Neural cell (in vitro differentiated cells): ENCODE results near the gene ZNF554.

Experiments used
- CTCF ChIP-seq: fragments of 450-650 bp; IDR thresholded peaks from 2 replicates; pipeline ENCODE4 v1.5.1; 2014; ENCODE audit warnings: antibody characterized with exemption, mild to moderate bottlenecking, moderate library complexity; ENCODE audit not compliant: poor library complexity, severe bottlenecking
- EP300 ChIP-seq: fragments of 450-650 bp; conservative IDR thresholded peaks from 2 replicates; pipeline ENCODE4 v1.6.1; 2014; ENCODE audit warnings: antibody characterized with exemption, mild to moderate bottlenecking, moderate library complexity; ENCODE audit not compliant: poor library complexity, severe bottlenecking
- EZH2 ChIP-seq: fragments of 200-600, 300-800 bp; shearing (Covaris generic), sonication (generic); IDR thresholded peaks from 2 replicates; pipeline ENCODE4 v1.6.1; 2014; ENCODE audit warnings: antibody characterized with exemption, low read length, borderline replicate concordance, mild to moderate bottlenecking; ENCODE audit not compliant: insufficient read depth, poor library complexity, severe bottlenecking
- MXI1 ChIP-seq: fragments of 450-650 bp; conservative IDR thresholded peaks from 2 replicates; pipeline ENCODE4 v1.6.1; 2014; ENCODE audit warnings: antibody characterized with exemption, mild to moderate bottlenecking; ENCODE audit not compliant: poor library complexity, severe bottlenecking
- POLR2AphosphoS5 ChIP-seq: IDR thresholded peaks from 2 replicates; pipeline ENCODE4 v1.6.1; 2012
- RAD21 ChIP-seq: fragments of 450-650 bp; conservative IDR thresholded peaks from 2 replicates; pipeline ENCODE4 v1.6.1; 2014; ENCODE audit warnings: antibody characterized with exemption, mild to moderate bottlenecking, moderate library complexity
- REST ChIP-seq: IDR thresholded peaks from 2 replicates; pipeline ENCODE4 v1.6.1; 2012; ENCODE audit warnings: borderline replicate concordance
- SMC3 ChIP-seq: fragments of 450-650 bp; conservative IDR thresholded peaks from 2 replicates; pipeline ENCODE4 v1.6.1; 2014; ENCODE audit warnings: antibody characterized with exemption, mild to moderate bottlenecking, moderate library complexity; ENCODE audit not compliant: poor library complexity
- TAF1 ChIP-seq: IDR thresholded peaks from 2 replicates; pipeline ENCODE4 v1.6.1; 2012; ENCODE audit warnings: low read depth

GRCh38 chr19:2800506-2800905 lies 19.2 kb upstream of the ZNF554 start:
- TF ChIP-seq EZH2, result no peak
- TF ChIP-seq CTCF, result no peak
- no peak for TF ChIP-seq RAD21
- TF ChIP-seq TAF1, result no peak
- TF ChIP-seq POLR2AphosphoS5, result no peak
- no peak for TF ChIP-seq EP300
- TF ChIP-seq REST, result no peak
- no peak for TF ChIP-seq SMC3
- no peak for TF ChIP-seq MXI1
